Spleen (tissue), 11 donors: ENCODE data around the gene PSIP1. TPM values are rescaled to one million over a fixed set of nuclear protein-coding genes. Genes with fewer than 3 reads are reported as not detected.

Experiments
- DNase-seq: peaks from one replicate; pipeline ENCODE4 v3.0.0-alpha.2; 2020
- H3K27ac ChIP-seq, 8 donors: fragments of 200-600 bp; sonication (generic) in 7 of 8; 1 replicate in 4 of 8; 2 replicates in 4 of 8; pipeline versions ENCODE4 v1.5.0 to v1.8.0; 2016 to 2021; ENCODE audit warnings: inconsistent platforms in 4 of 8, mild to moderate bottlenecking in 4 of 8, moderate library complexity in 1 of 8
- H3K27me3 ChIP-seq, 7 donors: fragments of 200-600 bp; sonication (generic) in 6 of 7; replicated peaks in 1 of 7; 1 replicate in 4 of 7; 2 replicates in 3 of 7; pipeline versions ENCODE4 v1.5.0 to v1.8.0; 2016 to 2021; ENCODE audit warnings: inconsistent platforms in 3 of 7, mild to moderate bottlenecking in 1 of 7
- H3K36me3 ChIP-seq, 6 donors: fragments of 200-600 bp; sonication (generic) in 5 of 6; 1 replicate in 4 of 6; 2 replicates in 2 of 6; pipeline versions ENCODE4 v1.5.0 to v1.8.0; 2016 to 2021; ENCODE audit warnings: inconsistent platforms in 2 of 6
- H3K4me1 ChIP-seq, 6 donors: fragments of 200-600 bp; sonication (generic) in 5 of 6; 1 replicate in 3 of 6; 2 replicates in 3 of 6; pipeline versions ENCODE4 v1.5.0 to v1.8.0; 2016 to 2021; ENCODE audit warnings: inconsistent platforms in 3 of 6
- H3K4me3 ChIP-seq, 8 donors: fragments of 200-600 bp; sonication (generic) in 7 of 8; 1 replicate in 4 of 8; 2 replicates in 4 of 8; pipeline versions ENCODE4 v1.5.0 to v1.8.0; 2016 to 2021; ENCODE audit warnings: inconsistent platforms in 4 of 8, mild to moderate bottlenecking in 4 of 8, moderate library complexity in 2 of 8
- H3K9me3 ChIP-seq, 8 donors: fragments of 200-600 bp; sonication (generic) in 7 of 8; 1 replicate in 4 of 8; 2 replicates in 4 of 8; pipeline versions ENCODE4 v1.5.0 to v1.8.0; 2016 to 2021; ENCODE audit warnings: inconsistent platforms in 4 of 8
- CTCF ChIP-seq, 11 experiments: fragments of 200-600 bp in 7 of 11; fragments of 450-650 bp in 4 of 11; sonication (generic) in 4 of 11; IDR thresholded peaks in 8 of 11; conservative IDR thresholded peaks in 3 of 11; 1 replicate in 7 of 11; 2 replicates in 4 of 11; pipeline versions ENCODE4 v1.4.0 to v1.8.0; 2016 to 2021; ENCODE audit warnings: antibody characterized with exemption in 11 of 11, inconsistent platforms in 4 of 11, mild to moderate bottlenecking in 1 of 11
- POLR2A ChIP-seq, 3 donors: fragments of 450-650 bp; IDR thresholded peaks; one replicate each; pipeline ENCODE4 v1.5.1; 2017; ENCODE audit warnings: antibody characterized with exemption in 3 of 3, mild to moderate bottlenecking in 1 of 3
- POLR2AphosphoS5 ChIP-seq, 3 donors: sonication (generic); formaldehyde crosslinking; IDR thresholded peaks; one replicate each; pipeline ENCODE4 v1.5.1; 2017; ENCODE audit warnings: antibody characterized with exemption in 3 of 3
- WGBS, 5 donors: extraction: QIAGEN DNeasy Blood & Tissue Kit in 3 of 5; methylation state at CpG; one replicate each; pipeline versions ENCODE4 v1.1.5 to v1.1.7; 2013 to 2018; 5-methylcytosine and 5-hydroxymethylcytosine counted together
- intact Hi-C: fragments of 100-400 bp; cut with DNase I; formaldehyde crosslinking; loops from one replicate; pipeline ENCODE4 v1.15.0; 2023; ENCODE audit warnings: low total_unique reads
- polyA plus RNA-seq, 3 donors: library from polyadenylated mRNA; stranded (reverse); fragments of 200-250 nt; gene quantifications; one replicate each; pipeline ENCODE4 v1.2.1, GENCODE V29; 2013
- total RNA-seq, 7 donors: library from RNA; depleted of rRNA in 3 of 7; stranded (reverse); fragments of >200 nt in 3 of 7; fragmentation: NEBNext Ultra II Directional in 4 of 7; extraction: Animal tissue kit (Norgen Biotek cat#: 25700) in 4 of 7; gene quantifications; one replicate each; pipeline versions ENCODE4 v1.1.0 to v1.2.1, GENCODE V29; 2016 to 2021
- donor health status: healthy with polysubstance abuse.
- donor health status: DM: no; HTN: no; CAD: no; lungs with moderate emphysema.
- donor health status: DM: no; HTN: no; CAD: no.
- donor health status: Bipolar disorder and iron deficiency.
- donor health status: healthy.
- donor health status: DM: no; HTN: no; CAD: no.
- donor health status: DM: yes; HTN: yes; CAD: no.

PSIP1 gene
- total and polyA plus RNA-seq, 10 donors: 38.1 to 121 (median 57.4) TPM

GRCh38 chr9:15549611-15550010 is 38.8 kb upstream of the PSIP1 start:
- DNase-seq: no peak
- 66 to 89% (median 75%) methylated on average over 2 of the region's 2 CpGs for WGBS, 5 donors
- intact Hi-C loops: no loop called here
- Histone ChIP-seq H3K4me1 (peaks cover 3 to 28% (median 10%) of the 10 kb centered on the region in 6 donors), H3K4me3 (no peak overlapping the region), H3K27me3 (no peaks in the 10 kb centered on the region), H3K9me3 (no peaks in the 10 kb centered on the region), H3K27ac (no peak overlapping the region), H3K36me3 (no peaks in the 10 kb centered on the region)
- TF ChIP-seq CTCF (IDR thresholded peaks at IDR 0.05 in 8 of 11, conservative IDR thresholded peaks at IDR 0.05 in 3 of 11) (no peak), POLR2AphosphoS5 (IDR thresholded peaks at IDR 0.05) (no peak), POLR2A (IDR thresholded peaks at IDR 0.05) (no peak)

GRCh38 chr9:15543047-15543813 is 32.5 kb upstream of the PSIP1 start:
- no peak overlapping the region for H3K4me3 ChIP-seq
- no peaks in the 10 kb centered on the region for H3K36me3 ChIP-seq
- H3K27me3 ChIP-seq: no peaks in the 10 kb centered on the region
- H3K27ac ChIP-seq: no peak overlapping the region
- H3K4me1 ChIP-seq: no peaks in the 10 kb centered on the region
- no peaks in the 10 kb centered on the region for H3K9me3 ChIP-seq
- TF ChIP-seq POLR2AphosphoS5 (IDR thresholded peaks at IDR 0.05) (no peak), POLR2A (IDR thresholded peaks at IDR 0.05) (no peak), CTCF (IDR thresholded peaks at IDR 0.05 in 8 of 11, conservative IDR thresholded peaks at IDR 0.05 in 3 of 11) (no peak)
- 88 to 96% (median 89%) methylated on average over 4 of the region's 4 CpGs for WGBS, 5 donors
- no peak for DNase-seq
- intact Hi-C loops: no loop called here

GRCh38 chr9:15542624-15543023 is 31.9 kb upstream of the PSIP1 start:
- no peaks in the 10 kb centered on the region for H3K9me3 ChIP-seq
- no peaks in the 10 kb centered on the region for H3K36me3 ChIP-seq
- no peaks in the 10 kb centered on the region for H3K27me3 ChIP-seq
- H3K27ac ChIP-seq: no peak overlapping the region
- no peak overlapping the region for H3K4me3 ChIP-seq
- no peak for TF ChIP-seq CTCF (IDR thresholded peaks at IDR 0.05 in 8 of 11, conservative IDR thresholded peaks at IDR 0.05 in 3 of 11)
- TF ChIP-seq POLR2A (IDR thresholded peaks at IDR 0.05): no peak
- no peak for TF ChIP-seq POLR2AphosphoS5 (IDR thresholded peaks at IDR 0.05)
- 93 to 98% (median 97%) methylated on average over 2 of the region's 2 CpGs for WGBS, 5 donors
- no peak for DNase-seq
- intact Hi-C loops: no loop called here
- no peaks in the 10 kb centered on the region for H3K4me1 ChIP-seq

- no peak for DNase-seq
- intact Hi-C loops: no loop called here
- H3K36me3 ChIP-seq: no peaks in the 10 kb centered on the region
Measured at GRCh38 chr9:15541872-15542271, 31.1 kb upstream of the PSIP1 start.

More at GRCh38 chr9:15541872-15542271, 31.1 kb upstream of the PSIP1 start:
- Histone ChIP-seq H3K27me3 (no peaks in the 10 kb centered on the region), H3K27ac (no peak overlapping the region), H3K4me3 (no peak overlapping the region), H3K4me1 (no peaks in the 10 kb centered on the region), H3K9me3 (no peaks in the 10 kb centered on the region)
- no peak for TF ChIP-seq CTCF (IDR thresholded peaks at IDR 0.05 in 8 of 11, conservative IDR thresholded peaks at IDR 0.05 in 3 of 11)
- TF ChIP-seq POLR2AphosphoS5 (IDR thresholded peaks at IDR 0.05): no peak
- no peak for TF ChIP-seq POLR2A (IDR thresholded peaks at IDR 0.05)
- WGBS, 5 donors: 44 to 74% (median 53%) methylated on average over 2 of the region's 2 CpGs
